Testis (tissue), 3 donors: Measurements from ENCODE around the gene FGF11. TPM values are rescaled to one million over a fixed set of nuclear protein-coding genes. Genes with fewer than 3 reads are reported as not detected.
A peak's percentile ranks its signal among the peaks of the same experiment; 100 is the strongest.

ENCODE experiments used
- DNase-seq: peaks from one replicate; pipeline ENCODE4 v3.0.0-alpha.2; 2019
- H3K27ac ChIP-seq, 2 donors: fragments of 200-600 bp; sonication (generic); one replicate each; pipeline ENCODE4 v1.5.1; 2019
- H3K27me3 ChIP-seq: fragments of 200-600 bp; sonication (generic); one replicate; pipeline ENCODE4 v1.5.1; 2019
- H3K36me3 ChIP-seq: fragments of 200-600 bp; sonication (generic); one replicate; pipeline ENCODE4 v1.5.1; 2017; ENCODE audit warnings: low read depth; ENCODE audit errors: missing control alignments
- H3K4me1 ChIP-seq: fragments of 200-600 bp; sonication (generic); one replicate; pipeline ENCODE4 v1.5.1; 2019
- H3K4me3 ChIP-seq, 2 donors: fragments of 200-600 bp; sonication (generic); one replicate each; pipeline ENCODE4 v1.5.1; 2017 to 2019
- H3K9me3 ChIP-seq: fragments of 200-600 bp; sonication (generic); one replicate; pipeline ENCODE4 v1.5.1; 2017
- POLR2A ChIP-seq: fragments of 450-650 bp; IDR thresholded peaks from one replicate; pipeline ENCODE4 v1.6.1; 2017; ENCODE audit warnings: antibody characterized with exemption, mild to moderate bottlenecking, moderate library complexity
- WGBS, 2 donors: methylation state at CpG; one replicate each; pipeline ENCODE4 v1.1.5; 2018; 5-methylcytosine and 5-hydroxymethylcytosine counted together
- intact Hi-C: fragments of 100-400 bp; cut with DNase I; formaldehyde crosslinking; loops from one replicate; pipeline ENCODE4 v1.15.1; 2023; ENCODE audit warnings: low total_unique reads
- polyA plus RNA-seq: library from polyadenylated mRNA; stranded (reverse); fragments of 350-450 nt; fragmentation: Illumina TruSeq; extraction: RNeasy Lipid Tissue Mini Kit (QIAGEN cat#74804); gene quantifications from one replicate; pipeline ENCODE4 v1.2.3, GENCODE V29; 2014; ENCODE audit warnings: low read depth, low replicate concordance; ENCODE audit not compliant: insufficient read depth
- total RNA-seq, 2 donors: library from RNA; depleted of rRNA; stranded (reverse); fragments of >200 nt; gene quantifications; one replicate each; pipeline ENCODE4 v1.2.3, GENCODE V29; 2016
- TF ChIP-seq, protein P1 (sequence below), 3 experiments: fragments of 450-650 bp in 2 of 3; fragments of 200-600 bp in 1 of 3; sonication (generic) in 1 of 3; IDR thresholded peaks; one replicate each; pipeline ENCODE4 v1.5.1; 2016 to 2019; ENCODE audit warnings: antibody characterized with exemption in 3 of 3, mild to moderate bottlenecking in 2 of 3, moderate library complexity in 1 of 3

Gene FGF11
- total and polyA plus RNA-seq, 3 donors from 2014 or later = 3.2 to 4.6 (median 4.2) TPM

DNA sequence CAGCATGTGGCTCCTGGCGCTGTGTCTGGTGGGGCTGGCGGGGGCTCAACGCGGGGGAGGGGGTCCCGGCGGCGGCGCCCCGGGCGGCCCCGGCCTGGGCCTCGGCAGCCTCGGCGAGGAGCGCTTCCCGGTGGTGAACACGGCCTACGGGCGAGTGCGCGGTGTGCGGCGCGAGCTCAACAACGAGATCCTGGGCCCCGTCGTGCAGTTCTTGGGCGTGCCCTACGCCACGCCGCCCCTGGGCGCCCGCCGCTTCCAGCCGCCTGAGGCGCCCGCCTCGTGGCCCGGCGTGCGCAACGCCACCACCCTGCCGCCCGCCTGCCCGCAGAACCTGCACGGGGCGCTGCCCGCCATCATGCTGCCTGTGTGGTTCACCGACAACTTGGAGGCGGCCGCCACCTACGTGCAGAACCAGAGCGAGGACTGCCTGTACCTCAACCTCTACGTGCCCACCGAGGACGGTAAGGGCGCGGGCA lies 31.0 kb upstream of the FGF11 start:
- Histone ChIP-seq H3K27me3 (no peaks in the 10 kb centered on the region), H3K9me3 (no peaks in the 10 kb centered on the region), H3K36me3 (no peaks in the 10 kb centered on the region), H3K4me1 (peaks cover 8% of the 10 kb centered on the region), H3K27ac (no peak overlapping the region), H3K4me3 (peak overlapping the region; percentile 18 to 23)
- no peak for DNase-seq
- 74% methylated on average over 39 of the region's 58 CpGs; no CpG with 5 or more reads in 1 of the 2 donors for WGBS, 2 donors
- intact Hi-C loops = no loop called here
- TF ChIP-seq, protein P1, sequence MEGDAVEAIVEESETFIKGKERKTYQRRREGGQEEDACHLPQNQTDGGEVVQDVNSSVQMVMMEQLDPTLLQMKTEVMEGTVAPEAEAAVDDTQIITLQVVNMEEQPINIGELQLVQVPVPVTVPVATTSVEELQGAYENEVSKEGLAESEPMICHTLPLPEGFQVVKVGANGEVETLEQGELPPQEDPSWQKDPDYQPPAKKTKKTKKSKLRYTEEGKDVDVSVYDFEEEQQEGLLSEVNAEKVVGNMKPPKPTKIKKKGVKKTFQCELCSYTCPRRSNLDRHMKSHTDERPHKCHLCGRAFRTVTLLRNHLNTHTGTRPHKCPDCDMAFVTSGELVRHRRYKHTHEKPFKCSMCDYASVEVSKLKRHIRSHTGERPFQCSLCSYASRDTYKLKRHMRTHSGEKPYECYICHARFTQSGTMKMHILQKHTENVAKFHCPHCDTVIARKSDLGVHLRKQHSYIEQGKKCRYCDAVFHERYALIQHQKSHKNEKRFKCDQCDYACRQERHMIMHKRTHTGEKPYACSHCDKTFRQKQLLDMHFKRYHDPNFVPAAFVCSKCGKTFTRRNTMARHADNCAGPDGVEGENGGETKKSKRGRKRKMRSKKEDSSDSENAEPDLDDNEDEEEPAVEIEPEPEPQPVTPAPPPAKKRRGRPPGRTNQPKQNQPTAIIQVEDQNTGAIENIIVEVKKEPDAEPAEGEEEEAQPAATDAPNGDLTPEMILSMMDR (IDR thresholded peaks at IDR 0.05) = no peak
- TF ChIP-seq POLR2A = no peak

DNA sequence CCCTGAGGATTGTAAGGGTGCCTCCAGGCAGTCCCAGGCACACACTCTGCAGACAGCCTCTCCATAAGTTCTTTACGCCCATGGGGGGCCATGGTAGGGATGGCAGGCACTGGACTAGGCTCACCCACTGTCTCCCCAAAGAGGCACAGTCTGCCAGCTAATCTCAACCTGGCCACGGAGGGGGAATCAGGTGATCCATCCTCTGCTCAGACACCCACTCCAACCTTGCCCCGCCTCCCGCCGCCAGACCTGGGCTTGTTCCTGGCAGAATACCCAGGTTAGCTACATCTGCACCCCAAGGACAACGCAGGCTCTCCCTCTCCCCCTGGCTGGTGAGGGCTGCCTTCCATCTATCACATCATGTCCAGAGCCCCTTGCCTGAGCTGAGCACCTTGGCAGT lies 30.4 kb upstream of the FGF11 start:
- no peaks in the 10 kb centered on the region for H3K27me3 ChIP-seq
- WGBS, 2 donors = 56 to 67% methylated on average over 2 to 6 of the region's 6 CpGs
- no peaks in the 10 kb centered on the region for H3K9me3 ChIP-seq
- H3K36me3 ChIP-seq = no peaks in the 10 kb centered on the region
- H3K27ac ChIP-seq = no peak overlapping the region
- intact Hi-C loops = no loop called here
- H3K4me1 ChIP-seq = peaks cover 8% of the 10 kb centered on the region
- DNase-seq = no peak
- TF ChIP-seq, protein P1 (IDR thresholded peaks at IDR 0.05) = no peak
- TF ChIP-seq POLR2A = no peak
- no peak overlapping the region for H3K4me3 ChIP-seq

- H3K36me3 ChIP-seq = no peaks in the 10 kb centered on the region
- no peak for DNase-seq
- H3K4me3 ChIP-seq = no peak overlapping the region
- peaks cover 8% of the 10 kb centered on the region for H3K4me1 ChIP-seq
- no peak overlapping the region for H3K27ac ChIP-seq
- WGBS, 2 donors = 90 to 91% methylated on average over 6 of the region's 6 CpGs
- H3K9me3 ChIP-seq = no peaks in the 10 kb centered on the region
- no peaks in the 10 kb centered on the region for H3K27me3 ChIP-seq
- TF ChIP-seq, protein P1 (IDR thresholded peaks at IDR 0.05) = no peak
- no peak for TF ChIP-seq POLR2A
- intact Hi-C loops = no loop called here
These were observed 29.6 kb upstream of the FGF11 start for GRCh38 chr17:7409716-7410115.

DNA sequence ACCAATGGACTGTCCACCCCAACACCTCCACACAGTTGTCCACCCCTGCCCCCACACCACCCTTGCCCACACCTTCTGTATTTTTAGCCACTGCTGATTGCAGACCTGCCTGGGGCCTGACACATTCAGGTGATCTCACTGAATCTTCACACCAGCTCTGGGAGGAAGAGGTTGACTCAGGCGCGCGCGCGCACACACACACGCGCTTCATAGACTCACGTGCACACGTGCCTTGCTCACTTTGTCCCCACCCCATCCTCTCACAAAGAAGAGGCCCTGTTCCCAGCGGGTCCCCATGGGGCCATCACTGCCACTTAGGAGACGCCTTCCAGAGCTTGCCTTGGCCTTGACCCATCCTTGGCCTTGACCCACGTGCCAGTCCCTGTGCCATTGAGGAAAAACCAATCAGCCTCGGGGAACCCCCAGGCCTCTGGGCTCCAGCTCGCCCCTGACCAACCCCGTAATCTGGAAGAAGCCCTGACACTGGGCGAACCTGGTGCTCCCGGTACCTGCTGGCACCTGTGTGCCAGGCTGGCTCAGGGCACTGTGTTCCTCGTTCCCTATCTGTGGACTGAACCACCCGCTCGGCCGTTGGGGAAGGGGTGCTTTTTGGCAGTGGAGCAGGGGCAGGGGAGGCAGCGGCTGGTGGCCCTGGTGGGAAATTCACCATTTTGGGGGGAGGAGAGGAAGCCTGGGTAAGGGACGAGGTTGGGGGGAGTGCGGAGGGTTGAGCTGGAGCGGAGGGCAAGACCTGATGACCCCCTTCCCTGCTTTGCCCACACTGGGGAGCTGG lies 28.5 kb upstream of the FGF11 start:
- TF ChIP-seq, protein P1 (IDR thresholded peaks at IDR 0.05) = no peak
- TF ChIP-seq POLR2A = no peak
- Histone ChIP-seq H3K36me3 (no peaks in the 10 kb centered on the region), H3K27me3 (no peaks in the 10 kb centered on the region), H3K4me1 (peaks cover 3% of the 10 kb centered on the region), H3K9me3 (no peaks in the 10 kb centered on the region), H3K27ac (no peak overlapping the region), H3K4me3 (no peak overlapping the region)
- DNase-seq = no peak
- intact Hi-C loops = no loop called here
- WGBS, 2 donors = 85 to 87% methylated on average over 21 to 25 of the region's 25 CpGs

GRCh38 chr17:7411427-7411750 lies 27.9 kb upstream of the FGF11 start:
- H3K9me3 ChIP-seq = no peaks in the 10 kb centered on the region
- WGBS, 2 donors = 89 to 95% methylated on average over 4 to 8 of the region's 8 CpGs
- H3K36me3 ChIP-seq = no peaks in the 10 kb centered on the region
- intact Hi-C loops = no loop called here
- no peak overlapping the region for H3K4me3 ChIP-seq
- no peak for DNase-seq
- H3K27me3 ChIP-seq = no peaks in the 10 kb centered on the region
- H3K27ac ChIP-seq = no peak overlapping the region
- TF ChIP-seq, protein P1 (IDR thresholded peaks at IDR 0.05) = no peak
- no peak for TF ChIP-seq POLR2A
- no peaks in the 10 kb centered on the region for H3K4me1 ChIP-seq
